ENCODE data around the gene E4F1.
"Not testable (repeated sequence)": the region's sequence is repeated elsewhere in the genome, so short reads cannot be mapped to it uniquely, and the experiment has no call there.

Gene E4F1

GRCh38 chr16:2203119-2203688 is 20.2 kb upstream of the E4F1 start:
- H3K4me3 ChIP-seq (ENCODE audit: low read length); DNase-seq (ENCODE audit: low read depth, low spot score): not testable (repeated sequence)

DNA sequence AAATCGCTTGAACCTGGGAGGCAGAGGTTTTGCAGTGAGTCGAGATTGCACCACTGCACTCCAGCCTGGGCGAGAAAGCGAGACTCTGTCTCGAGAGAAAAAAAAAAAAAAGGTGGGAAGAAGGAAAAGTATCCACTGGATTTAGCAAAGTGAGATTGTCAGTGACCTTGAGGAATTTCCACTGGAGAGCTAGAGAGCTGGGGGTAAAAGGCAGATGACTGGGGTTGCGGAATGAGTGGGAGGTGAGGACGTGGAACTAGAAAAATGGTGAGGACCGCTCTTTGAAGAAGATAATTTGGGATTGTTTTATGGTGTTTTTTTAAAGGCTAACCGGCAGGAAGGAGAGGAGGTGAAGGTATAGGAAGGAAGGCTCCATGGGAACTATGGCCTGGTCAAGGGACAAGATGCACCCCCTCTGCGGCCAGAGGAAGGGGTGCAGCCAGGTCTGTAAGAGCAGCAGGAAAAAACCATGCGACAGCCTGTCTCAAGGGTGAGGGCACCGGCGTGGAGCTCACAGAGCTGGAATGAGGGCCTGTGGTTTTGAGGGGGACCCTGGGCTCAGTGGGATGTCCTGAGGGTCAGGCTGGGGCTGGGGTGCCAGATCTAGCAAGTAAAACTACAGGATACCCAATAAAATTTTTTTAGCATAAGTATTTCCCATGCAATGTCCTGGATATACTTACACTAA is 18.8 kb upstream of the E4F1 start:
- no peak for DNase-seq (ENCODE audit: low read depth, low spot score)
- H3K4me3 ChIP-seq (ENCODE audit: low read length): peak overlapping the region; percentile 88

DNA sequence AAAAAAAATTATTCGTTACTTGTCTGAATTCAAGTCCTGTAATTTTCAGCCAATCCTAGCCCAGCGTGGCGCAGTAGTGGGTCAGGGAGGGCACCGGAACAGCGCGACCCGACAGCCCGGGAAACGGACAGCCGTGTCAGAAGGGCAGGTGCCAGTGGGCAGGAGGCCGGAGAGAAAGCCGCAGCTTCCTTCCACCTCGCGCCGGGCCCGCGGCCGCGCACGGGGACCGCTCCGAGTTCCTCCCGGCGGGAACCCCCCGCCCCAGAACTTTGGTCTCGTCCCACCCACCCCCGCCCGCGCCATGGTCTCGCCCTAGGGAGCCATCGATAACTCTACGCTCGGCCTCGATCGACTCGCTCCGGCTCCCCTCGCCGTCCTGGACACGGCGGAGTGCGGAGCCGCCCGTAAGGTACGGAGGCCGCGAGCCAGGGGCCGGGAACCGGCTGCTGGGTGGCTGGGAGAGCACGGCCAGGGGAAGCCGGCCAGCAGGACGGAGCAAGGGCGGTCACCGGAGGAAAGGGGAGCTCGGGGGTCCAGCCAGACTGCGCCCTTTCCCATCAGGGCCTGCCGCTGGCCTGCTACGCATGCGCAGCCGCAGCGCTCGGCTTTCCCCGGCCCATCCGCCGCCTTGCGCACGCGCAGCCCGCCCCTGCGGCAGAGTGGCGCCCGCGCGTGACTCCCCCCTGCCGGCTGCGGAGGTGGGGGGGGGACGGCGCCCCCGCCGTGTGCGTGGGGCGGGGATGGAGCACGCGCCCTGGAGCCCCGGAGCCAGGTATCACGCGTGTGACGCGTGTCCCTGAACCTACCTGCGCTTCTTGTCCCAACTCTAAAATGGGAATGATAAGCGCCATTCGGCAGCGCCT is 18.1 kb upstream of the E4F1 start, which contains the start of gene MLST8:
Gene MLST8 (plus strand): TSS at position 351 of the 863 bp plus-strand sequence. CDS start 632 bp downstream, outside the sequence.
- peak within 1 kb of the TSS; percentile 88 for H3K4me3 ChIP-seq (ENCODE audit: low read length)
- peak; percentile 86 for DNase-seq (ENCODE audit: low read depth, low spot score)

DNA sequence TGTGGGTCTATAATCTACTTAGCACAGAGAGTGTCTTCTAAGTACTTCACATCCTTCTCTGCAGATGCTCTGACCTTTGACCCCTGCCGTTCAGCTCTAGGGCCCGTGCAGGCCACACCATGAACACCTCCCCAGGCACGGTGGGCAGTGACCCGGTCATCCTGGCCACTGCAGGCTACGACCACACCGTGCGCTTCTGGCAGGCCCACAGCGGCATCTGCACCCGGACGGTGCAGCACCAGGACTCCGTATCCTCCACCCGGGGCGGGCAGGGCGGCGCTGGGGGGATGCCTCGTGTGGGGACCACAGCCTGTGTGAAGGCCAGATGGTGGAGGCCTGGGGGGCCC is 17.5 kb upstream of the E4F1 start:
- peak overlapping the region; percentile 88 for H3K4me3 ChIP-seq (ENCODE audit: low read length)
- DNase-seq (ENCODE audit: low read depth, low spot score): no peak

- no peak for DNase-seq (ENCODE audit: low read depth, low spot score)
- peak overlapping the region; percentile 88 for H3K4me3 ChIP-seq (ENCODE audit: low read length)
Measured at GRCh38 chr16:2206420-2206779, 17.0 kb upstream of the E4F1 start.

GRCh38 chr16:2206780-2207433 is 16.5 kb upstream of the E4F1 start:
- DNase-seq (ENCODE audit: low read depth, low spot score): no peak

GRCh38 chr16:2207872-2208271 is 15.5 kb upstream of the E4F1 start:
- DNase-seq (ENCODE audit: low read depth, low spot score): no peak
- H3K4me3 ChIP-seq (ENCODE audit: low read length): no peak overlapping the region

More at GRCh38 chr16:2206780-2207433, 16.5 kb upstream of the E4F1 start:
- peak overlapping the region; percentile 88 for H3K4me3 ChIP-seq (ENCODE audit: low read length)

- no peak overlapping the region for H3K4me3 ChIP-seq (ENCODE audit: low read length)
- no peak for DNase-seq (ENCODE audit: low read depth, low spot score)
Measured at GRCh38 chr16:2208308-2208707, 15.1 kb upstream of the E4F1 start.

DNA sequence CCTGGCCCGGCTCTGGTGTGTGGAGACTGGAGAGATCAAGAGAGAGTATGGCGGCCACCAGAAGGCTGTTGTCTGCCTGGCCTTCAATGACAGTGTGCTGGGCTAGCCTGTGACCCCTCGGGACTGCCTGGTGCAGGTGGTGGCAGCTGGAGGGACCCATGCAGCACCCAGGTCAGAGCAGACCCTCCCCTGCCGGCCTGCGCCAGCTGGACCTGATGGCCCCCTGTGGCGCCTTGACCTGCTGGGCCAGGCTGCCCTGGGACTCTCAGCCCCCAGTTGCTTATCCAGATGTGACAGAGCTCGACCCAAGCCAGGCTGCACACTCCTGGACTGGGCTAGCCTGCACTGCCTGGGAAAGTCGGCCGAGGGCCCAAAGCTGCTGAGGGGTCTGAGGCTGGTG is 14.6 kb upstream of the E4F1 start:
- H3K4me3 ChIP-seq (ENCODE audit: low read length): no peak overlapping the region
- no peak for DNase-seq (ENCODE audit: low read depth, low spot score)

DNA sequence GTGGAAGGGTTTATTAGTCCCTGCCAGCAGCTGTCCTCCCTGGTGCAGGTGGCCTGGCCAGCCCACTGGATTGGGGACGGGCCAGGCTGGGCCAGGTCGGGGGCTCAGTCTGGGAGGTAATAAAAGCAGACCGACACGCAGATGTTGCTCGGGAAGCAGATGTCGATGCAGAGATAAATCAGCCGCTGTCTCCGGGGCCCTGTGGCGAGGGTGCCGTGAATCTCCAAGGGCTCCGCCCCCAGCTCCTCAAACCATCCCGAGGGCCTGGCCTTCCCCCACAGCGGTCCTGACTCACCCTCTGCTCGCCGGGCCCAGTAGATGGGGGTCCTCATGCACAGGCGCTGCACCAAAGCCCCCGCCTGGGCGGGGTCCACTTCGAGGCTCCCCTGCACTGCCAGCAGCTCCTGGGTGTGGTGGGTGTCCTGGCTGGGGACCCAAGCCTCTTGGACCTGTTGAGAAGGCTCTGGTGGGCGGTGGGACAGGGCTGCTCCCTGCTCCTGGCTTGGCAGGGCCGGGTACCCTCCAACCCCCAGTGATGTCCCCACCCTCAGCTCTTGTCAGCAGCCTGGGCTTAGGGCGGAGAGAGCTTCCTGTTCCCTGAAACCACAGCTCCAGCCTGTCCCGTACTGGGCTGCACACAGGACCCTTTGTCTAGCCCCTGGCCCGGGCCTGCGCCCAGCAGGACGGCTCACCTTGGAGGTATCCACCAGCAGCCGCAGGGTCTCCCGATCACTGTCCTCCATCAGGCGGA is 14.0 kb upstream of the E4F1 start:
- no peak overlapping the region for H3K4me3 ChIP-seq (ENCODE audit: low read length)
- no peak for DNase-seq (ENCODE audit: low read depth, low spot score)

DNA sequence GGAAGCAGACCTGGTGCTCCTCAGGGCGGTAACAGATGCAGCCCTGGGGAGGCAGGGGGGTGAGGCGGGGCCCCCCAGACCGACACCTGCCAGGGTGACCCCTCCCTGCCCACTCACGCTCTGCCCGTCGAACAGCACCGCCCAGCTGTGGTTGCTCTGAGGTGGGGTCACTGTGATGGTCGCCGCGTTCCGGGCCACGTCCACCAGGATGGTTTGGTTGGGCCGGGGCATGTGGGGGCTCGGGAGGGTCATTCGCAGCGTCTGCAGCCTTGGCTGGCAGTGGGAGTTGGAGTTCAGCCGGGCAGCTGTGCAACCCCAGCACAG is 13.4 kb upstream of the E4F1 start:
- no peak for DNase-seq (ENCODE audit: low read depth, low spot score)
- no peak overlapping the region for H3K4me3 ChIP-seq (ENCODE audit: low read length)

DNA sequence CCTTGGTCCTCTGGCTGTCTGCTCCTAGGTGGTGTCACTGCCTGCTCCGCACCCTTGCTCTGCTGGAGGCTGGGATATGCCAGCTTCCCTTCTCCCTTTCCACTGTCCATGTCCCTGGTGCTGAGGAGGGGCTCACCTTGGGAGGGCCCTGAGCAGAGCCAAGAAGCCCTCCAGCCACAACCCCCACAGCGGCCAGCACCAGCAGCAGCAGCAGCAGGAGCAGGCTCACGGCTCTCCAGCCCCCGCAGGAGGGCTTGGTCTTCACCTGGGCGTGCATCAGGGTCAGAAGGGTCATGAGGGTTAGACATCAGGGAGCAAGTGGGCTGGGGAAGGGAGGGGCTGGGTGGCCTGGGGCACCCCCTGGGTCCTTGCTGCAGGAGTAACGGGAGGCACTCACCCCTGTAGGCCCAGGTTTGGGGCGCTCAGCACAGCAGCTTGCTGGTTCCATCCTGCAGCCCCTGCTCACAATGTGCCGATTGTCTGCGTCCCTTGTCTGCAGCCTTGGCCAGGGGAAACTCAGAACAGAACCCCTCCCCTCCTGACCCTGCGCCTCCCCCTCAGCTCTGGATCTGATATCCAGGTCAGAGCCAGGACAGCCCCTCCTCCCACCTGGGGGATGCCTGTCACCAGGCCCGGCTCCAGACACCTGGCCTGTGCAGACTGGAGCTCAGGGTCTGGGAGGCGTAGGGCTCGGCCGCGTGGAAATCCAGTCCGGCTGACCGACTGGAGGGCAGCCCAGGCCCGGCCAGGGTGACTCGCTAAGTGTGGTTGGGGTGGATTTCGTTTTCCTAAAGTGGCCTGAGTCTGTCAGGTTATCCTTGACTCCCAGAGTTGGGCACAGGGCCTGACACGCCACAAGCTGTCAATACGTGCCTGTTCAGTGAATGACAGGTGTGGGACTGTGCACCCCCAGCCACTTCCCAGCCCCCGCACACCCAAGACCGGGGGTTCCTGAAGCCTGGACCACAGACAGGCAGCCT is 12.7 kb upstream of the E4F1 start, which contains the start of gene BRICD5:
Gene BRICD5 (minus strand): TSS at position 478 of the 980 bp plus-strand sequence. CDS start 30 bp downstream, at position 448.
- DNase-seq (ENCODE audit: low read depth, low spot score): no peak
- no peak within 1 kb of the TSS for H3K4me3 ChIP-seq (ENCODE audit: low read length)

GRCh38 chr16:2211923-2212347 is 11.5 kb upstream of the E4F1 start:
- DNase-seq (ENCODE audit: low read depth, low spot score): no peak
- no peak overlapping the region for H3K4me3 ChIP-seq (ENCODE audit: low read length)

GRCh38 chr16:2212362-2213324 is 10.7 kb upstream of the E4F1 start:
- H3K4me3 ChIP-seq (ENCODE audit: low read length): peak overlapping the region; percentile 60
- no peak for DNase-seq (ENCODE audit: low read depth, low spot score)

GRCh38 chr16:2213817-2214718 is 9.3 kb upstream of the E4F1 start:
- no peak for DNase-seq (ENCODE audit: low read depth, low spot score)
- H3K4me3 ChIP-seq (ENCODE audit: low read length): peak overlapping the region; percentile 60

GRCh38 chr16:2214719-2214968 is 8.7 kb upstream of the E4F1 start, which contains the start of gene PGP:
Gene PGP, minus strand, starts transcription at chr16:2214840. Its CDS starts 63 bp downstream, at chr16:2214777.
- H3K4me3 ChIP-seq (ENCODE audit: low read length): peak within 1 kb of the TSS; percentile 92
- DNase-seq (ENCODE audit: low read depth, low spot score): no peak

All from Jurkat, Clone E6-1 (cell line).